ENCODE data around the gene IGF2R. TPM values are rescaled to one million over a fixed set of nuclear protein-coding genes. Genes with fewer than 3 reads are reported as not detected.

IGF2R gene
- total RNA-seq, 1 donor from 2014 or later: 144 TPM

- H3K27me3 Mint-ChIP-seq: no peaks in the 10 kb centered on the region
- TF ChIP-seq, protein P1, sequence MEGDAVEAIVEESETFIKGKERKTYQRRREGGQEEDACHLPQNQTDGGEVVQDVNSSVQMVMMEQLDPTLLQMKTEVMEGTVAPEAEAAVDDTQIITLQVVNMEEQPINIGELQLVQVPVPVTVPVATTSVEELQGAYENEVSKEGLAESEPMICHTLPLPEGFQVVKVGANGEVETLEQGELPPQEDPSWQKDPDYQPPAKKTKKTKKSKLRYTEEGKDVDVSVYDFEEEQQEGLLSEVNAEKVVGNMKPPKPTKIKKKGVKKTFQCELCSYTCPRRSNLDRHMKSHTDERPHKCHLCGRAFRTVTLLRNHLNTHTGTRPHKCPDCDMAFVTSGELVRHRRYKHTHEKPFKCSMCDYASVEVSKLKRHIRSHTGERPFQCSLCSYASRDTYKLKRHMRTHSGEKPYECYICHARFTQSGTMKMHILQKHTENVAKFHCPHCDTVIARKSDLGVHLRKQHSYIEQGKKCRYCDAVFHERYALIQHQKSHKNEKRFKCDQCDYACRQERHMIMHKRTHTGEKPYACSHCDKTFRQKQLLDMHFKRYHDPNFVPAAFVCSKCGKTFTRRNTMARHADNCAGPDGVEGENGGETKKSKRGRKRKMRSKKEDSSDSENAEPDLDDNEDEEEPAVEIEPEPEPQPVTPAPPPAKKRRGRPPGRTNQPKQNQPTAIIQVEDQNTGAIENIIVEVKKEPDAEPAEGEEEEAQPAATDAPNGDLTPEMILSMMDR (IDR thresholded peaks at IDR 0.05; ENCODE audit: unreplicated experiment): no peak
- no peak for DNase-seq (ENCODE audit: low spot score, unreplicated experiment)
- H3K27ac Mint-ChIP-seq: peak overlapping the region; percentile 66
- peaks cover 32% of the 10 kb centered on the region for H3K36me3 Mint-ChIP-seq (ENCODE audit: insufficient read depth)
- peaks cover 3% of the 10 kb centered on the region for H3K4me1 Mint-ChIP-seq (ENCODE audit: low read depth)
- no peaks in the 10 kb centered on the region for H3K9me3 Mint-ChIP-seq (ENCODE audit: low read depth)
- H3K4me3 Mint-ChIP-seq (ENCODE audit: low read depth): no peak overlapping the region
Measured at GRCh38 chr6:160029525-160029924, 60.6 kb downstream of the IGF2R start.

DNA sequence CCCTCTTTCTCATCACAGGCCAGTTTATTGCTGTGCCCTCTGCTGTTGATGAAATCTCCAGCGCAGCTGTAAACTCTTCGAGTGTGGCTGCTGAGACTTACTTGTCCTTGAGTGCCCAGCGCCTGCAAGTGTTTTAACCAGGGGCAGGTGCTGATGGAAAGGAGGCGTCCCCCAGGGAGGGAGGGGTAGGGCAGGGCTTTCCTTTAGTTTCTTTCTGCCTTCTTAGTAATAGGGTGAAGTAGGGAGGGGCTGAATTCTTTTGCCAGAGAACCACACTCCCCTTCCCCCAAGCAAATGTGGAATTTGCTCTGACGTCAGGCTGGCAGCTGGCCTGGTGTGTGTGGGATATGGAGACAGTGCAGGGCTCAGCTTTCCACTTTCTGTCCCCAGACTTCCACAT, 61.2 kb downstream of the IGF2R start:
- H3K36me3 Mint-ChIP-seq (ENCODE audit: insufficient read depth): peaks cover 32% of the 10 kb centered on the region
- H3K27ac Mint-ChIP-seq: peak overlapping the region; percentile 96
- TF ChIP-seq, protein P1 (IDR thresholded peaks at IDR 0.05; ENCODE audit: unreplicated experiment): no peak
- peaks cover 3% of the 10 kb centered on the region for H3K4me1 Mint-ChIP-seq (ENCODE audit: low read depth)
- H3K4me3 Mint-ChIP-seq (ENCODE audit: low read depth): no peak overlapping the region
- H3K9me3 Mint-ChIP-seq (ENCODE audit: low read depth): no peaks in the 10 kb centered on the region
- no peaks in the 10 kb centered on the region for H3K27me3 Mint-ChIP-seq
- no peak for DNase-seq (ENCODE audit: low spot score, unreplicated experiment)

DNA sequence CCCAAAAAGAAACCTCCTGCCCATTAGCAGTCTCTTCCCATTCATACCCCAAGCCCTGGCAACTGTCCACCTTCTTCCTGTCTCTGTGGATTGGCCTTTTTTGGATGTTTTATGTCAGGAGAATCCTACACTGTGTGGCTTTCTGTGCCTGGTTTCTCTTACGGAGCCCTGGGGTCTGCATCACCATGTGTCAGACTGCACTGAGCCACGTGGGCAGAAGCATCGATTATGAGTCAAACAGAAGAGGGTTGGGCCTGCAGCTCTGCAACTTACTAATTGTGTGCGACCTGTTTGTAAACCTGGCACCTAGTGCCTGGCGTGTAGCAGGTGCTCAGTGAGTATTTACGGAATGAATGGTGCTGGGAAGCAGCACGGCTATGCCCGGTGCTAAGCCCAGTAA, 62.6 kb downstream of the IGF2R start:
- H3K4me3 Mint-ChIP-seq (ENCODE audit: low read depth): no peak overlapping the region
- peaks cover 36% of the 10 kb centered on the region for H3K36me3 Mint-ChIP-seq (ENCODE audit: insufficient read depth)
- H3K9me3 Mint-ChIP-seq (ENCODE audit: low read depth): no peaks in the 10 kb centered on the region
- H3K27ac Mint-ChIP-seq: no peak overlapping the region
- H3K4me1 Mint-ChIP-seq (ENCODE audit: low read depth): peaks cover 3% of the 10 kb centered on the region
- H3K27me3 Mint-ChIP-seq: no peaks in the 10 kb centered on the region
- TF ChIP-seq, protein P1 (IDR thresholded peaks at IDR 0.05; ENCODE audit: unreplicated experiment): no peak
- no peak for DNase-seq (ENCODE audit: low spot score, unreplicated experiment)

- Mint-ChIP-seq H3K27ac (peak overlapping the region; percentile 49), H3K36me3 (ENCODE audit: insufficient read depth) (peaks cover 36% of the 10 kb centered on the region), H3K27me3 (no peaks in the 10 kb centered on the region), H3K4me3 (ENCODE audit: low read depth) (no peak overlapping the region), H3K9me3 (ENCODE audit: low read depth) (no peaks in the 10 kb centered on the region), H3K4me1 (ENCODE audit: low read depth) (peaks cover 3% of the 10 kb centered on the region)
- TF ChIP-seq, protein P1 (IDR thresholded peaks at IDR 0.05; ENCODE audit: unreplicated experiment): no peak
- DNase-seq (ENCODE audit: low spot score, unreplicated experiment): no peak
Measured at GRCh38 chr6:160031871-160032270, 63.0 kb downstream of the IGF2R start.

- Mint-ChIP-seq H3K4me1 (ENCODE audit: low read depth) (peaks cover 3% of the 10 kb centered on the region), H3K4me3 (ENCODE audit: low read depth) (no peak overlapping the region), H3K27me3 (no peaks in the 10 kb centered on the region), H3K9me3 (ENCODE audit: low read depth) (no peaks in the 10 kb centered on the region), H3K27ac (peak overlapping the region; percentile 31), H3K36me3 (ENCODE audit: insufficient read depth) (peaks cover 36% of the 10 kb centered on the region)
- TF ChIP-seq, protein P1 (IDR thresholded peaks at IDR 0.05; ENCODE audit: unreplicated experiment): no peak
- no peak for DNase-seq (ENCODE audit: low spot score, unreplicated experiment)
Measured at GRCh38 chr6:160032538-160032937, 63.7 kb downstream of the IGF2R start.
